Measurements from ENCODE around the gene ZBTB39.
A peak's percentile ranks its signal among the peaks of the same experiment; 100 is the strongest.
"Not testable (repeated sequence)": the region's sequence is repeated elsewhere in the genome, so short reads cannot be mapped to it uniquely, and the experiment has no call there.

Gene ZBTB39

GRCh38 chr12:57031138-57031725, 24.9 kb upstream of the ZBTB39 start:
- DNase-seq (ENCODE audit: low spot score) = peak; percentile 20

GRCh38 chr12:57029457-57029856, 23.1 kb upstream of the ZBTB39 start:
- DNase-seq (ENCODE audit: low spot score) = no peak

- no peak for DNase-seq (ENCODE audit: low spot score)
These were observed 21.4 kb upstream of the ZBTB39 start for GRCh38 chr12:57027805-57028153.

GRCh38 chr12:57027011-57027804, 20.9 kb upstream of the ZBTB39 start:
- DNase-seq (ENCODE audit: low spot score) = no peak

GRCh38 chr12:57025196-57025595, 18.9 kb upstream of the ZBTB39 start:
- DNase-seq (ENCODE audit: low spot score) = no peak

GRCh38 chr12:57022324-57022723, 16.0 kb upstream of the ZBTB39 start:
- not testable (repeated sequence) for DNase-seq (ENCODE audit: low spot score)

GRCh38 chr12:57019983-57020719, 13.8 kb upstream of the ZBTB39 start:
- DNase-seq (ENCODE audit: low spot score) = no peak

GRCh38 chr12:57018906-57019305, 12.6 kb upstream of the ZBTB39 start:
- DNase-seq (ENCODE audit: low spot score) = no peak

- DNase-seq (ENCODE audit: low spot score) = not testable (repeated sequence)
These were observed 12.0 kb upstream of the ZBTB39 start for GRCh38 chr12:57018353-57018752.

- DNase-seq (ENCODE audit: low spot score) = no peak
These were observed 10.0 kb upstream of the ZBTB39 start, which contains the start of gene TAC3 for GRCh38 chr12:57016348-57016747. TSS of gene TAC3 (minus strand) at chr12:57016529. CDS start at chr12:57015797, 732 bp downstream.

GRCh38 chr12:57012600-57013465, 6.5 kb upstream of the ZBTB39 start:
- no peak for DNase-seq (ENCODE audit: low spot score)

GRCh38 chr12:57011438-57012424, 5.4 kb upstream of the ZBTB39 start:
- no peak for DNase-seq (ENCODE audit: low spot score)

- DNase-seq (ENCODE audit: low spot score) = no peak
These were observed 4.4 kb upstream of the ZBTB39 start for GRCh38 chr12:57010627-57011247.

GRCh38 chr12:57009949-57010626, 3.7 kb upstream of the ZBTB39 start:
- DNase-seq (ENCODE audit: low spot score) = no peak

GRCh38 chr12:57008178-57008577, 1.8 kb upstream of the ZBTB39 start:
- DNase-seq (ENCODE audit: low spot score) = peak; percentile 81

GRCh38 chr12:57006809-57007475, 596 bp upstream of the ZBTB39 start:
- no peak for DNase-seq (ENCODE audit: low spot score)

- DNase-seq (ENCODE audit: low spot score) = no peak
These were observed 1.7 kb downstream of the ZBTB39 start for GRCh38 chr12:57004651-57005050.

GRCh38 chr12:57003395-57003794, 3.0 kb downstream of the ZBTB39 start:
- no peak for DNase-seq (ENCODE audit: low spot score)

- DNase-seq (ENCODE audit: low spot score) = no peak
These were observed 4.9 kb downstream of the ZBTB39 start for GRCh38 chr12:57001448-57001906.

Measured in pons (tissue), 1 donor.